K562 (cell line): ENCODE data around the gene GRIN2A.

Source experiments
- FOXM1 ChIP-seq, 2 experiments: fragments of 450-650 bp in 1 of 2; sonication (generic) in 1 of 2; formaldehyde crosslinking in 1 of 2; IDR thresholded peaks; 2 replicates each; pipeline versions ENCODE4 v1.6.1 to v1.9.0; 2017 to 2022; ENCODE audit warnings: low read depth in 2 of 2, mild to moderate bottlenecking in 2 of 2, missing genetic modification reagents in 1 of 2, moderate library complexity in 1 of 2
- POLR2AphosphoS5 ChIP-seq: IDR thresholded peaks from 2 replicates; pipeline ENCODE4 v1.6.1; 2011; ENCODE audit warnings: mild to moderate bottlenecking, low read depth, low read length, moderate library complexity; ENCODE audit not compliant: control insufficient read depth, insufficient read depth
- ZKSCAN1 ChIP-seq: fragments of 150-350 bp; IDR thresholded peaks from 2 replicates; pipeline ENCODE4 v1.6.1; 2016; ENCODE audit warnings: low read depth, low read length
- TF ChIP-seq, protein P1 (sequence below), 3 experiments: IDR thresholded peaks in 2 of 3; conservative IDR thresholded peaks in 1 of 3; 2 replicates each; pipeline ENCODE4 v1.5.1; 2011 to 2012; ENCODE audit warnings: low read length in 3 of 3, mild to moderate bottlenecking in 3 of 3, control low read depth in 2 of 3, improper control_type of control experiment in 1 of 3, inconsistent platforms in 1 of 3, low read depth in 1 of 3, mixed read lengths in 1 of 3, moderate library complexity in 1 of 3; ENCODE audit not compliant: insufficient read depth in 2 of 3

DNA sequence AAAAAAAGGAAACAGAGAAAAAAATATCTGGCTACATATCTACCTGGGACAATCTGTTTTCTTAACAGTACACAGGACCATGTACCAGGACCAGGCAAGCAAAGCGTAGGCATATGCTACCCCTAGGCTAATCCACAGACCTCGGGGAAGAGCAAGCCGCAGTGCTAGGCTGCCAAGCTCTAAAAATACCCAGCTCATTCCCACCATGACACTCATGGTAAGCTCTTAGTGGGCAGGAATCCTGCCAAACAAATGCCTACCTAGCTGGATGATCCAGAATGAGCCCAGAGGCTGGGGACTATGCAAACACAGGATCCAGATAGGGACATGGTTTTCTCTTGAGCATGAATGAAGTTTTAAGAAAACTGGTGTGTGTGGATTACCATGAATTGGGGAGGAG, 95.6 kb downstream of the GRIN2A start:
- TF ChIP-seq, protein P1, sequence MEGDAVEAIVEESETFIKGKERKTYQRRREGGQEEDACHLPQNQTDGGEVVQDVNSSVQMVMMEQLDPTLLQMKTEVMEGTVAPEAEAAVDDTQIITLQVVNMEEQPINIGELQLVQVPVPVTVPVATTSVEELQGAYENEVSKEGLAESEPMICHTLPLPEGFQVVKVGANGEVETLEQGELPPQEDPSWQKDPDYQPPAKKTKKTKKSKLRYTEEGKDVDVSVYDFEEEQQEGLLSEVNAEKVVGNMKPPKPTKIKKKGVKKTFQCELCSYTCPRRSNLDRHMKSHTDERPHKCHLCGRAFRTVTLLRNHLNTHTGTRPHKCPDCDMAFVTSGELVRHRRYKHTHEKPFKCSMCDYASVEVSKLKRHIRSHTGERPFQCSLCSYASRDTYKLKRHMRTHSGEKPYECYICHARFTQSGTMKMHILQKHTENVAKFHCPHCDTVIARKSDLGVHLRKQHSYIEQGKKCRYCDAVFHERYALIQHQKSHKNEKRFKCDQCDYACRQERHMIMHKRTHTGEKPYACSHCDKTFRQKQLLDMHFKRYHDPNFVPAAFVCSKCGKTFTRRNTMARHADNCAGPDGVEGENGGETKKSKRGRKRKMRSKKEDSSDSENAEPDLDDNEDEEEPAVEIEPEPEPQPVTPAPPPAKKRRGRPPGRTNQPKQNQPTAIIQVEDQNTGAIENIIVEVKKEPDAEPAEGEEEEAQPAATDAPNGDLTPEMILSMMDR (IDR thresholded peaks at IDR 0.05 in 2 of 3, conservative IDR thresholded peaks at IDR 0.05 in 1 of 3; ENCODE audit: insufficient read depth in 2 of 3, low read depth in 1 of 3, low read length in 3 of 3), result no peak
- TF ChIP-seq FOXM1 (IDR thresholded peaks at IDR 0.05; ENCODE audit: low read depth) (no peak), FOXM1 (CRISPR knock-in tag; IDR thresholded peaks at IDR 0.05; ENCODE audit: low read depth) (no peak), POLR2AphosphoS5 (no peak), ZKSCAN1 (no peak)
